Fibroblast of skin of back (primary cell): Measurements from ENCODE around the gene NINJ2.
"Not testable (repeated sequence)": the region's sequence is repeated elsewhere in the genome, so short reads cannot be mapped to it uniquely, and the experiment has no call there.

Source experiments
- DNase-seq: peaks from one replicate; pipeline ENCODE4 v3.0.0-alpha.2; 2013

Gene NINJ2

DNA sequence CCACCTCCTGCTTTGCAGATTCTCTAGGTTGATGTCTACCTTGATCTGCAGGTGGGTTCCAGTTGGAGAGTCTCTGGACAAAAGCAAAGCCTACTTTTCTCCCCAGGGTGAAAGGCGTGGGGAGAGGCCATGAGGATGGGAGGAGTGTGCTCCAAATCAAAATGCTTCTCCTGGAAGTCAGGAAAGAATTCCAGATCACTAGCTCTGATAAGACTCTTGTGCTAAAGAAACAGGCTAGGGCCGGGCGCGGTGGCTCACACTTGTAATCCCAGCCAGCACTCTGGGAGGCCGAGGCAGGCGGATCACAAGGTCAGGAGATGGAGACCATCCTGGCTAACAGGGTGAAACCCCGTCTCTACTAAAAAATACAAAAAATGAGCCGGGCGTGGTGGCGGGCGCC, 21.9 kb downstream of the NINJ2 start:
- not testable (repeated sequence) for DNase-seq

DNA sequence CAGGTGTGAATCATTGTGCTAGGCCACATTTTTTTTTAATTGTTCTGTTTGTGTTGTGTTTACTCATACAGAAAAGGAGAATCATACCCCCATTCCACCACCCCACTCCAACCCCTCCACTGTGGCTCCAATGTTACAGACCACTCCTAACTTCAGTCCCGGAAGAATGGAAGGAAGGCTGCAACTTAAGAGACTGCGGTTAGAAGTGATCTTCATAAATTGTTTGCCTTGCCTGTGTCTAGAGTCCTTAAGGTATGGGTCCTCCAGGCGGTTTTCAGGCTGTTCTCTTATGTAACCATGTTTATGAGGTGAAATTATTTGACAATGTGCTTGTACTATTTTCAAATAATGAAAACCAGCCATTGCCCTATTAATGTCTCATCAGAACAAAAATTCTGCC, 22.5 kb downstream of the NINJ2 start:
- DNase-seq: no peak

DNA sequence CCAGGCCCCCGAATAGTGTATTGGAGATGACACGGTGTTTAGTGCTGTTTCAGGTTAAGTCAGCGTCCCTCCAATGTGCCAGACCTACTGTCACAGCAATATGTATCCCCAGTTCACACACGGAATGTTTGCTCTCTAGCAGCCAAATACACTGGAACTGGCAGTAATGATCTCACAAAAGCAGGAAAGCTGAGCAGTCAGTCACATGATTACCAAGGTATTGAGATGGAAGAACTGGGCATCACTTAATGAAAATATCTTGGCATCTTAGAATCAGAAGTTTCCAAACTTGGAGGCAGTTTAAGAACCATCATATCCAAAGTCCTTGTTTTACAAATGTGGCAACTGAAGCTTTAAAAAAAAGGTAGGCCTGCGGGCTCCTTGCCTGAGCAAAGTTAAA, 23.3 kb downstream of the NINJ2 start:
- no peak for DNase-seq

DNA sequence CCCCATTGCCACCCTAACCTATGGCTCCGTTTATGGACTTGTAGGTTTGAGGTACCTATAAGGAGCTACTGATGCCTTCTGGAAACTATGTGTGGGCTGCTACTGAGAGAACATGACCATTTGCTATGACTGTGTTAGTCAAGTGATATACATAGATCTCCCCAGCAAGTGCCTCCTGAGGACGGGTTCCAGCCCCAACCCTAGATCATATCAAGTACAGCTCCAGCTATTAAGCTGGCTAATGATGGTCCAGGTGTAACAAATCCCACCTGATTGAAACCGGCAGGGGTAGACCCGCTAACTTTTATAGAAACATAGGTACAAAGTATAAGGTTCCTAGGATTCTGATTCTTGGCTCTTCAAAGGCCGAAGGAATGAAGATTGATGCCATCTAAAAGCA, 23.7 kb downstream of the NINJ2 start:
- no peak for DNase-seq

DNA sequence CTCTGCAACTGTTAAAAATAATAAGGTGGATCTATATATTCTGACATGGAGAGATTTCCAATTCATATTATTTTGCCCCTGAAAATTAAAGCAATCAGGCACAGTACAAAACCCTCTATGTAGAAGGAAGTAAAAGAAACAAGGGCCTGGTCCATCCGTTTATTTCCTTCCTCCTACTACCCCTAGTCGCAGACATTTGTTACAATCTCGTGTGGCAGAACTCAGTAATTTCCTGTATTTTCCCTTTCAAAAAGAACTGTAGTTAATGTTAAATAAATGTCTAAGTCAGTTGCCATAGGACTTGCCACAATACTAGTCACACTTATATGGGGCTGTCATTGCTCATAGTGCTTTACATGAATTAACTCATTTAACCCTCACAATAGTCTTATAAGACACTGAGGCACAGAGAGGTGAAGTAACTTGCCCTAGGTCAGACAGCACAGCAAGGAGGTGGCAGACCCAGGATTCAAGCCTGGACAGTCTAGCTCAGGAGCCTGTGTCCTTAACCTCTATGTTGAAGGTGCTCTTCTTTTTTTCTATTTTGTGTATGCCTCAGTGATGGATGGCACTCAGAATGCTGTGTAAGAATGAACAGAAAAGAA, 24.2 kb downstream of the NINJ2 start:
- DNase-seq: no peak

DNA sequence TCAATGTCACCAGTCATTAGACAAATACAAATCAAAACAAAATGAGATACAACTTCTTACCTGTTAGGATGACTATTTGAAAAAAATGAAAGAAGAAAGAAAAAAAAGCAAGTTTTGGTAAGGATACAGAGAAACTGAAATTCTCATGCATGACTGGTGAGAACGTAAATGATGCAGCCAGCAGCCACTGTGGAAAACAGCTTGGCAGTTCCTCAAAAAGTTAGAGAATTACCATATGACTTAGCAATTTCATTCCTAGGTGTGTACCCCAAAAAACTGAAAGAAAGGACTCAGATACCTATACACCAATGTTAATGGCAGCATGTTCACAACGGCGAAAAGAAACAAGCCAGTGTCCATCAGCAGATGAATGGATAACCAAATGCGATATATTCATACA, 26.6 kb downstream of the NINJ2 start:
- DNase-seq: no peak

DNA sequence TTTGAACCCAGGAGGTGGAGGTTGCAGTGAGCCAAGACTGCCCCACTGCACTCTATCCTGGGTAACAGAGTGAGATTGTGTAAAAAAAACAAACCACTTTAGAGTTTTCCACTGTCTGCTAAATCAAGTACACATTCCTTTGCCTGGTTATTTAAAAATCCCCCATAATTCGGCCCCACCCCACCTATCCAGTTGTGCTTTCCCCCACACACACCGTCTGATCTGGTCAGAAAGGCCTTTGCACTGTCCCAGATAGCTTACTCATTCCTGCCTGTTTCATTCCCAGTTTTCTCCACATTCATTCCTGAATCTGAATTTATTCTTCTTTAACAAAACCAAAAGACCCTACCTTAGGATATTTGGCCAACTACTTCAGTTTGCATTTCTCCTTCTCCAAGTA, 29.5 kb downstream of the NINJ2 start:
- no peak for DNase-seq

DNA sequence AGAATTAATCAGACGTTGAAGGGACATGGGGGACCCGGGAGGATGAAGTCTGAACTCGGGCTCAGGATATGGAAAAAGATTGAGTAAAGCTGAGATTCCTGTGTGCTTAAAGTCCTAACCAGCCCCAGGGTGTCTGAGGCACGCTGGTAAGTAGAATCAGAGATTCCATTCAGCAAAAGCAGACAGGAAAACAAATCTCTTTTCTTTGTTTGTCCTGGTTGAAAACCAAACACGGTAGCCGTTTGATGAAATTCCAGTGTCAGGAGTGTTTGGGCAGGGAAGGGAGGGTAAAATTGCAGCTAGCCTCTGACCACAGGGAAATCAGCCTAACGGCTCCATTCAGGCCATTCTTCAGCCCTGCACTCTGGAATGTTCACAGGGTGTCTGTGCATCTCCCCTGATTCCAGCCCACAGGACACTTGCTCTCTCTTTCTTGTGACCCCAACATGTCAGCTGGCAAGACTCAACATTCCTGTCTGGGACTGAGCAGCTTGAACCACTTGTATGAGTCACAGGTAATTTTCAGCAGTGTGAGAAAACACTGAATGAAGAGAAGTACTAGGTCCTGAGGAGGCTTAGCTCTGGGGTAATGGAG, 31.0 kb downstream of the NINJ2 start:
- DNase-seq: peak; percentile 90

DNA sequence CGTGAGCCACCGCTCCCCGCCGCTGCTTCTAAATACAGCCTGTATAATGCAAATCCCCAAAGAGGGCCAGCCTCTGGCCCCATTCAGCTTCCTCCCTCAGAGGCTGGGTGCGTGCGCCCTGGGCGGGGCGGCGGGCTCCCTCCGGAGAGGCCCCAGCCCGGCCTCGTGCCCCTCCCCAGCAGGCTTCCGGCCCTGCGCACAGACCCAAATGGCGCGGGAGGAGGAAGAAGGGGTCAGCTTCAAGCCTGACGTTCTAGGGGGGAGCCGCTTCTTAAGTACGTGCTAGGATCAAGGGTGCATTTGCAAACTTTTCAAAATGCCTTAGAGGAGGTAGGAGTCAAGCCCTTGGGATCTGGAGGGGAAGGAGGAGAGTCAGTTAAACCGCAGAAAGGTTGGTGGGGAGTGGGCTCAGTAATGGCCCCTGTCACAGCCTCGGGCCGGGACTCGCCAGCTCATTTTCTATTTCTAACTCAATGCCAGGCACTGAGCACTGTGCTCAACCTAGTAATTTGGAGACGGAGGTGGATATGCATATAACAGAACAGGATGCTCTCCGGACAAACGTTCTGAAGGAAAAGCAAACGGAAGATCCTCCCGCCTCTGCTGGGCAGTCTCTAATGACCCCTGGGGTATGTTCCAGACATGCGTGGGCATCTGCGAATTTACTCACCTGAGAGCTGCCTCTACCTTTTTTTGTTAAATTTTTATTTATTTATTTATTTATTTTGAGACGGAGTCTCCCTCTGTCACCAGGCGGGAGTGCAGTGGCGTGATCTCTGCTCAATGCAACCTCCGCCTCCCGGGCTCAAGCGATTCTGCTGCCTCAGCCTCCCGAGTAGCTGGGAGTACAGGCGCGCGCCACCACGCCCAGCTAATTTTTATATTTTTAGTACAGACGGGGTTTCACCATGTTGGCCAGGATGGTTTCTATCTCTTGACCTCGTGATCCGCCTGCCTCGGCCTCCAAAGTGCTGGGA, 32.3 kb downstream of the NINJ2 start:
- DNase-seq: no peak

DNA sequence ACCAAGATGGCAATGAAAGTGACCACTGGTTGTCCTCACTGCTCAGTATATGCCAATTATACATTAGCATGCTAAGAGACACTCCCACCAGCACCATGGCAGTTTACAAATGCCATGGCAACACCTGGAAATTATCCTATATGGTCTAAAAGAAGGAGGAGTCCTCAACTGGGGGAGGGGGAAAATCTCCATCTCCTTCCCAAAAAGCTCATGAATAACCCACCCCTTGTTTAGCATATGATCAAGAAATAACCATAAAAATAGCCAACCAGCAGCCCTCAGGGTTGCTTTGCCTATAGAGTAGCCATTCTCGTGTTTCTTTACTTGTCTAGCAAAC, 34.5 kb downstream of the NINJ2 start:
- not testable (repeated sequence) for DNase-seq

DNA sequence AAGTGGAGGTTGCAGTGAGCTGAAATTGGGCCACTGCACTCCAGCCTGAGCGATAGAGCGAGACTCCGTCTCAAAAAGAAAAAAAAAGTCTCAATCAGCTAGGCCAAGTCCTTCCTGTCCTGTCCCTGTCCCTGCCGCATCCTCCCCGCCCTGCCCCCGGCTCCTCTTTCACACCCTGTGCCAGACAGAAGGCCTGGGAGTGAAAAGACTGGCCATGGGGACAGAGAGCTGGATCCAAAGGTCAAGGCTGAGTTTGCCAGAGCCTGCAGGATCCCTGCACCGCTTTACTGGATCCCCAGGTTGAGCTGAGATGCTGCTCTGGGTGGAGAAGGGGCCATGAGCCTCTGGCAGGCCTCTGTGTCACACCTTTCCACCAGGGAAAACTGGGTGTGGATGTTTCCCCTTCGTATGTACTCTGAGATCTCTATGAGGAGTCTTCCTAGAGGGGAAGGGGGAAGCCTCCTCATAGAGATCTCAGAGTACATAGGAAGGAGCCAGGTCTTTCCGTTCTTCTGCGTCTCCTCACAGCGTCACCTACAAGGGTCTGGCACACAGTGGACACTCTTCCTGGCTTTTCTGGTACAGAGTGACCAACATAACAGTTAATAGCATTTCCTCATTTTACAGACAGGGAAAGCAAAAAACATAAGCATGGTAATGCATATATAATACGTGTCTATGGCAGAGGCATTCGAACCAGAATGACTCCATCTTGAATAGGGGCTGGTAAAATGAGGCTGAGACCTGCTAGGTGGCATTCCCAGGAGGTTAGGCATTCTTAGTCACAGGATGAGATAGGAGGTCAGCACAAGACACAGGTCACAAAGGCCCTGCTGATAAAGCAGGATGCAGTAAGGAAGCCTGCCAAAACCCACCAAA, 35.1 kb downstream of the NINJ2 start:
- DNase-seq: no peak

DNA sequence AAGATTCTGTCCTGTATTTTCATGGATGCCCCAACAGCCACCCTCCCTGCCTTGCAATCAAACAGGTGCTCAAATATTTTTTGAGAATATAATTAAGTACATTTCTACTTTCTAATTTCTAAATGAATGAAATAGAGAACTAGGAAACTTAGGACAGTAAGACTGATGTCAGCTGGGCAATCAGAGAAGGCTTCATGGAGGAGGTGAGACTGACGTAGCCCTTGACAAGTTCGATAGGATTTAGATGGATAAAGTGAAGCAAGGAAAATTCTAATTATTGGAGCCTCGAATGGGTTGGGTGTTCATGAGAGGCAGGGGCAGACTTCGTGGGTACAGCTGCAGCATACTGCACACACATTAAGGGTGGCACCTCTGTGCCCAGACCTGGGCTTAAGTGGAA, 36.0 kb downstream of the NINJ2 start:
- DNase-seq: no peak

DNA sequence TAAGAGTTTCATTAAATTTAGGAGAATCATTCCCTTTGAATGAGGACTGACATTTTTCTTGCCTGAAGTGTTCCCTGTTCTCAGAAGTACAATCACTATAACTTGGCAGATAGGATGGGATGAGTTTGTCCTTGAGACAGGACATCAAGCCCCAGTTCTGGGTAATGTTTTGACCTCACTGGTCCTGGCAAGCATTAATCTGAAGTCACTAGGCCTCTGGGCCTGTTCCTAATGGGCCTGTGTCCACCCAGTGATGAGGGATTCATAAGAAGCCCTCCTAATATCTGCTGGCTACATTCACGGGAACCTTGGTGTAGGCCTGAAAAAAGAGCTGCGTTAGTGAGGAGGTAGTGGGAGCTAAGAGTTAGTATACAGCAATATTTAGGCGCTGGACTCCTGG, 37.2 kb downstream of the NINJ2 start:
- DNase-seq: no peak

DNA sequence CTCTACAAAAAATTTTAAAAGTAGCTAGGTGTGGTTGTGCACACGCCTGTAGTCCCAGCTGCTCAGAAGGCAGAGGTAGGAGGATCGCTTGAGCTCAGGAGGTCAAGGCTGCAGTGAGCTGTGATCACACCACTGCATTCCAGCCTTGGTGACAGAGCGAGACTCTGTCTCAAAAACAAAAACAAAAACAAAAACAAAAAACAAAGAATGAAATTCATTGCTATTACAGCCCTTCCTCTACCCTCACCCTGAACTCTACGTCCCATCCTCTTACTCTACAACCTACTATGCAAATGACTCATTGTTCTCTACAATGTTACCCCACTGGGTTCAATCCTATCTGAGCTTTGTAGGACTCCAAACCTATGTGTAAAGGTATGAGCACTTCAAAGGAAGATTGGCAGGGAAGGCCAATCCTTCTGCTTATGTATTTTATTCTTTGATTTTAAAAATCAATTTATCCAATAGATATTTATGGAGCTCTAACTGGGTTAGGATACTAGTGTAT, 39.3 kb downstream of the NINJ2 start:
- DNase-seq: no peak

DNA sequence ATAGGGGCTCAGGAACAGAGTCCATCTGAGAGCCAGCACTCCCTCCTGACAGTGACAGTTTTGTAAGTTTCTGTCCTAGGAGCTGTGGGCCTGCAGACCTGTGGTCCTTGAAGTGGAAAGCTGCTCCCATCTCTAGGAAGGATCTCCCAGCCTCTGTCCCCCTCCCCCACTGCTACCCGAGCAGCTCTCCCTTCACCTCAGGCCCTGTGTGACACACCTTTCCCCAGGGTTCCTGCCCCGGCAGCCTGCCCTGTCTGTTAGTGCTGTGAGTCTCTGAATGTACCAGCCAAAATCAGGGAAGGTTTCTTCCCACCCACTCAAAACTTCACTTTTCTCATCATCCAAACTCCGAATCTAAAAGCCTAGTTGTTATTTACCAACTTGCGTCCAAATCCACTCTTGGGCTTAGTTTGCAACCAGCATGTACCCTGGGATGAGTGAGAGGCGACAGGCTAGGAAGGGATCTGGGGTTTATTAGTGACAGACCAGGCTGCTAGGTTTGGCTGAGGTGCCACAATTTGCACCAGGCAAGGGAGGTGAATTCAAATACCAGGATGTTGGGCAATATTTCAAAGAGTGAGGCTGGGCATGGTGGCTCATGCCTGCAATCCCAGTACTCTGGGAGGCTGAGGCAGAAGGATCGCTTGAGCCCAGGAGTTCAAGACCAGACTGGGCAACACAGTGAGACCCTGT, 39.9 kb downstream of the NINJ2 start:
- no peak for DNase-seq

DNA sequence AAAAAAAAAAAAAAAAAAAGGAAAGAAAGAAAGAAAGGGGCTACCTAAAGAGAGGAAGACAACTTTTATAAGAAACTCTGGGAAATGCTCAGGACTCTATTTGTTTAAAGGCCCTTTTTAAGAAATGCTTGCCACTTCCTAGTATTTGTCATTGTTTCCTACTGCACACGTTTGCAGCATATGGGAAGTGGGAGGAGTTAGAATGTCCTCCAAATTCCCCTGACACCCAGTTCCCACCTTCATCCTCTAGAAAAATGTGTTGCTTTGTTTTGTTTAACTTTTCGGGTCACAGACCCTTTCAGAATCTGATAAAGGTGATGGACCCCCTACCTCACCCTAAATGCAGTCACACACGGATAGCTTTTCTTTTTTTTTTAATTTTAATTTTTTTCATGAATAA, 40.8 kb downstream of the NINJ2 start:
- no peak for DNase-seq

DNA sequence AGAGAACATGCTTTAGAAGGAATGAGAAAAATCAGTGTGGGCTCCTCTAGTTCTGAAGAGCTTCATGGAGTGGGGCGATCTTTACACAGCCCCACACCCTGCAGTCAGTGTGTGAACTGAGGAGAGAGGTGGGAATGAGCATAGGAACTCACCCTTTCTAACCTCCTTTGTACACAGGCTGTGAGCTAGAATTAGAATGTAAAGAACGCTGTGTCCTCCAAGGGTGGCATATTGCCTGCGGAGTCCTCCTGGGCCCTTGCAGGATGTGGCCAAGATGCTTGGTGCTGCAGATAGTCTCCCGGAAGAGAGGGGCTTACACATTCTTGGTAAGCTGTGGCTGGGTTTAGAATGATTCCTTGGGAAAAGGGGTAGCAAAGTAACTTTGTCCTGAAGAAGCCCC, 43.9 kb downstream of the NINJ2 start:
- no peak for DNase-seq

DNA sequence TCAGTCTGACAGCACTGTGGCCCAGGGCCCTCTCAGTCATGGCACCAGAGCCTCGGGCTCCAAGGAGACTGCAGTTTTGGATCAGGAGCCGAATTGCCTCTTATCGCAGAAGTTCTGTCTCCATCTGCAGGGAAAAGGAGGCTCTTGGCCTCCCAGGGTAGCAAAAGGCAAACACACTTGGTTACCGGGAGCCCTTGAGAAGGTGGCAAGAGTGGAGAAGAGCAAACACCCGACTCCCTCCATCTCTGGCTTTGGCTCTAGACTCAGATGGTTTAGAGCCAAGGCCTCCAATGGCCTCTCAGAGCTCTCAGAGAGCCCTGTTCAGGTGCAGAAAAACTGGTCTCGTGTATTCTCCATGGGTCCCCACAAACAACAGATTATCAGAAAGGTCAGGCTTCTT, 44.6 kb downstream of the NINJ2 start:
- no peak for DNase-seq

DNA sequence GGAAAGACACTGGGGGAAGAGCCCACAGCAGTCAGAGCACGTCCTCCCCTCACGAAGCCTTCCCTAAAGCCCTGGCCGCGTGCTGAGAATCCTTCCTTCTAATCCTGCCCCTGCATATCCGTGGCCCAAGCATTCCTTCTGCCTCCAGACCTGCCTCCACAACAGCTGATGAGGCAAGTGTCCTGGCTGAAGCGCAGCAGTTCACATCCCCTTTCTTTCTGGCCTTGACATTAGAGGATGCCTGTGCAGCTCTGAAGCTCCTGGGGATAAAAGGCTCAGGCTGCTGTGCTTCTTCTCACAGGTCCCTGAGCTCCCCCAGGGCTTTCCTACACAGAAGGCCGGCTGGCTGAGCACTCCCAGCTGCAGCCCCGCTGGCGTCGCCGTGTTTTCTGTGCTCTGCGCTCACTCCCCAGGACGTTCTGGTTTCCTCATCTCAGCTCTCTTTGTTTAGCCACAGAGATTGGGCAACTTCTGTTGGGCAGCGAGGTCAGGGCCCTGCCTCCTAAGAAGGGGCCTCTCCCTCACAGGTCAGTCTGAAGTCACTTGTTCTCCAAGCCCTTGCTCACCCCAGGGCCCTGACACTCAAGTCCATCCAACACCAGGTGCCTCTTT, 45.8 kb downstream of the NINJ2 start:
- no peak for DNase-seq

DNA sequence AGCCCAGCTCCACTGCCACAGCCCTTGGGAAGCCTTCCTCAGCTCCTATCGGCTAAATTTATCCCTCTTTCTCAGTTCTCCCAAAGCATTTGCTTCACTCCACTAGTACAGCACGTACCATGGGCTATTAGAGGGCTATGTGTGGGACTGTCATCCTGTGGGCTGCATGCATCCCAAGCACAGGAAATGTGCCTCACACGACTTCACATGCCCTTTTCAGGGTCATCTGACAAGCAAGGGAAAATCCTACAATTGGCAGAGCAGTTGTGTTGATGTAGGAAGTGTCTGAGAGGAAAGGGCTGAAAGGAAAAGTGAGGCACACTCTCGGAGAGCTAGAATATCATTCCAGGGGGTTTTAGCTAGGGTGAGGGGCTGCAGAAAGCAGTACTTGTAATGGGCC, 47.6 kb downstream of the NINJ2 start:
- no peak for DNase-seq

DNA sequence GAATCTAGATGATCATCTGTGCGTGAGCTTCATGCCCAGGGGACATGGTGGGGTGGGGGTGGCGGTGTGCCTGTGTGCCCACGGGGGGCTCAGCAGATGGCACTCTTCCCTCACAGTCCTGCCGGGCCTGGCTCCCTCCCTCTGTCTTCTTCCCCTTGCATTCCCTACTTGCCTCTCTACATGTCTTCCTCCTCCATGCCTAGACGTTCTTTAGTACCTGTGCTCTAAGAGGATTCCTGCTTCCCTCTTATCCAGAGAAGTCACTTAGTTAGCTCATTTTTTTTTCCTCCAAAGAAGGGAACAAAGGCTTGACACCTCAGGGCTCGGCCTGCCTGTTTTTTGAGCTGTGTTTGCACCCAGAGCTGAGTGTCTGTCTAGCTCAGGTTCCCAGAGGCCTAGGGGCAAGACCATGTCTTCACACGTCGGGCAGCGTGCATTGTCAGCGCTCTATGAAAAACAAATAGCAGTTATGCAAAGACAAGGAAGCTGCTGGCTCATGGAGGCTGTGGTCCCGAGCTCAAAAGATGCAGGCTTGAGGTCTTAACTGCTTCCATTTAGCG, 48.8 kb downstream of the NINJ2 start:
- peak; percentile 13 for DNase-seq
